ENCODE measurements around the gene TMEM86B.

DNA sequence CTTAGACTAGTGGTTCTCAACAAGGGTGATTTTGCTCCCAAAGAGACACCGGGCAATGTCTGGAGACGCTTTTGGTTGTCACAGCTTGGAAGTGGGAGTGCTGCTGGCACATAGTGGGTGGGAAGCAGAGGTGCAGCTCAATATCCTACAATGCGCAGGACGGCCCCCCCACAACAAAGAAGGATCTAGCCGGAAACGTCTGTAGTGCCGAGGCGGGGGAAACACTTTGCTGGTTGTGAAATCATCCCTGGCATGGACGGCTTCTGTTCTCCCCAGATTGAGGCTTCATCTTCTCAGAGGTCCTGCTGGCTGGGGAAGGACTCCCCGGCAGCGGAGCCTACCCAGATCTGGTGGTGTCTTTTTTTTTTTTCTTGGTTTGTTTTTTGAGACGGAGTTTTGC, 35.1 kb downstream of the TMEM86B start:
- TF ChIP-seq CTCF (IDR thresholded peaks at IDR 0.05) (no peak), POLR2A (IDR thresholded peaks at IDR 0.05) (no peak)

Data from testis (tissue), 2 donors.